Stimulated activated naive CD4-positive, alpha-beta T cell treated with Interleukin-2 at 50 U/mL for 16 hours (primary cell): Measurements from ENCODE around the gene SORBS1.

Experiments used
- DNase-seq: peaks from one replicate; lab custom pipeline; 2025; lab: John Stamatoyannopoulos, UW

SORBS1 gene

DNA sequence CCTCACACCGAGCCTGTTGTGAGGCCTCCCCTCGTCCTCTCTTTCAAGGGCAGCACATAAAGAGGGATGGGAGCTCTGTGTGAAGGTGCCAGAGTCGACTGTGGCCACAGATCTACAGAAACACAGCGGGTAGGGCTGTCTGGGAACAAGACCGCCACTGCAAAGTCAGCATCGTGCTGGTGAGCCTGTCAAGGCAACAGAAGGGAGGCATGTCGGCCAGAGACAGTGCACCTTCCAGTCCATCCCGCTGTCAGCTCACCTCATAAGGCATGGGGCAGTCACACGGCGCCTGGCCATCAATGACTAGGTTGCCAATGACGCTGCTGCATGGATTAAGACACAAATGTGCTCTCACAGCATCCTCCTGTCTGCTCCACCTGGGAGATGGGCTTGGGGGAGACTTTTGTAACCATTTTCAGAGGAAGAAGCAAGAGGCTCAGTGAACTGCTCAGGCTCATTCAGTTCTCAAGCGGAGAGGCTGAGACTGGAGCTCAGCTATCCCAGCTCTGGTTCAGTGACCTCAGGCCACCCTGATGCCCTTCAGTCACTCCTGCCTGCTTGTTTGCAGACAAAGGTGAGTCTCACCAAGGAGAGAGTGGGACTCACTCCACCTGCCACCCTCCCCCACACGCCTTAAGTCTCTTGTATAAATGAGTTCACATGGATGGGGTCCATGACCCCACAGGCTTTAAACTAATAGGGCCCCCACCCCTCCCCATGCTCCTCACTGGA is 125.5 kb downstream of the SORBS1 start:
- DNase-seq: no peak

DNA sequence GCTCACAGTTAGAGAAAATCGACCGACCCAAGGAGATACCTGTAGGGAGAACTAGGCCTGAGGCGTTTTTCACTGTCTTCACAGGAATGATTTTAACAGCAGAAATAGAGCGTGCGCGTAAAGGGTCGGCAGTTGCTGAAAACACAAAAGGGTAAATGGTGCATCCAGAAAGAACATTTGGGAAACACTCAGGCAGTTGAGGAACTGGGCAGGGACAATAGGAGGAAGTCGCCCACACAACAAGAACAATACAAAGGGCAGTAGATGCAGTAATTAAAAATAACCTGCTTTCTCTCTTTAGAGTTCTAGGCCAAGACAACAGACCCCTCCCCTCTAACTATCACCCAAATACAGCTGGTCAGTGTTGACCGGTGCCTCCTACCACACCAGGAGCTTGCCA is 126.6 kb downstream of the SORBS1 start:
- DNase-seq: no peak

DNA sequence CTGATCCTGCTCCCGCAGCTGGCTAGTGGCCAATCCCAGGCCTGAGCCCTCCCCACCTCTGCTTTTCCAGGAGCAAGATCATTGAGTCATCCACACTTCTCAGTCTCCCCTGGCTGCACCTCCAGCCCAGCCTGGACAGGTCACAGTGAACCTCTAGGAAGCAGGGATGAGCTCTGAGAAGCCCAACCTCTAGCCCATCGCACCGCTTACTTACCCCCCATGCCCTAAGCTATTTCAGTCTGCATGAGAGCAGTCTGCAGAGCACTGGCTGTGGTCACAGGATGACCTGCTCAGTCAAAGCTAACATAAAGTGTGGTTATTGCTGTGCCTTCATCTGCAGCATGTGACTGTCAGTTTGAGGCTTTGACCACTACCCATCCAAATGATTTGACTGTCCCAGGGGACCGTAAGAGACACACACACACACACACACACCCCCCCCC is 129.2 kb downstream of the SORBS1 start:
- DNase-seq: no peak

GRCh38 chr10:95430231-95430951 is 130.8 kb downstream of the SORBS1 start:
- no peak for DNase-seq

DNA sequence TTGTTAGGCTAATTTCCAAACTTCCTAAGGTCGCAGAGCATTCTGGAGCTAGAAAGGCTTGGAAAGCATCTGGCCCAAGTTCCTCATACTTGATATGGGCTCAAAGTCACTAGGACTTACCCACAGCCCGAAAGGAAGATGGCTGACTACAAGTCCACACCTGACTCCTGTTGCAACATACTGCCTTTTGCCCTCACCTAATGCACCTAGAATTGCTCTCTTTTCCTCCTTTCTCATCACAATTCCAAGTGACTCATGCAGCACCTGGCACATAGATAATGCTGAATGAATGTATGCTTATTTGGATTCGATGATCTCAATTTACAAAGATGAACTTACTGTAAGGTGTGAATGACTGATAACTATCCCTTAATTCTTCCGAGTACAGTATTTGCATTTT is 131.5 kb downstream of the SORBS1 start:
- DNase-seq: no peak

GRCh38 chr10:95428701-95429100 is 132.5 kb downstream of the SORBS1 start:
- no peak for DNase-seq

GRCh38 chr10:95426482-95426881 is 134.7 kb downstream of the SORBS1 start:
- DNase-seq: no peak

DNA sequence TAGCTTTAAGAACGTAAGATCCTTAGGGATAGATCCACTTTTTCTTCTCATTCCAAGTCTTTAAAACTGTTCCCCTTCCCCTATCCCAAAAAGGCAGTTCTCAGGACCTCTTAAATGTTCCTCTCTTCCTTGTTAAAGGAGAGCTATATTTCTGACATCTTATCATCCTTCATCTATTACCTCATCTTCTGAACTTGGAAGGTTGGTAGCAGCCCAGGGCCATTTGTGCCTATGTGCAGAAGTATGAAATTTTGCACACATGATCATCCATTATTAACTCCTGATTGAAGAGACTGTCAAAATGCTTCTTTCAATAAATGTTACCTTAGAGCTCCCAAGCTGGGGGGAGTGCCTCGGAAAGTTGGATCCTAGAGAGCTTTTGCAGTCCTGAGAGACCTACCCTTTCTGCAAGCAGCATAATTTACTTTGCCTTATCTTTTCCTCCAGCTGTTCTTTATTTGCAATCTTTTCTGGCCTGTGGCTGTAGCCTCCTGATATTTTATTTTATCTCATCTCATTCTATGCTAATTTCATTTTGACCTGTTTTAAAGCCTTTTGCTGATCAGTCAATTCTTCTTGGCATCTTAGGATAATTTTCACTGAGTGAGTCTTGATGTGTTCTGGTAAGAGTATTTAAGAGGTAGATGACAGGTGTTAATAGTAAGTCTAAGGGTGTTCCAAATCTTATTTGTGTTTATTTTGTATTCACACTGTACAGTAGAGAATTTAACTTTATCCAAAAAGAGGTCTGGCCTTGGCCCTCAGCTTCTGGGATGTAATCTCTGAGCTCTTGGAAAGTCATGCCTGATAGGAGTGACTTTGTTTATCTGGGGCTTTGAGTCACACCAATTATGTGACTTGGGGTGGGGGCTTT is 135.3 kb downstream of the SORBS1 start:
- DNase-seq: no peak

DNA sequence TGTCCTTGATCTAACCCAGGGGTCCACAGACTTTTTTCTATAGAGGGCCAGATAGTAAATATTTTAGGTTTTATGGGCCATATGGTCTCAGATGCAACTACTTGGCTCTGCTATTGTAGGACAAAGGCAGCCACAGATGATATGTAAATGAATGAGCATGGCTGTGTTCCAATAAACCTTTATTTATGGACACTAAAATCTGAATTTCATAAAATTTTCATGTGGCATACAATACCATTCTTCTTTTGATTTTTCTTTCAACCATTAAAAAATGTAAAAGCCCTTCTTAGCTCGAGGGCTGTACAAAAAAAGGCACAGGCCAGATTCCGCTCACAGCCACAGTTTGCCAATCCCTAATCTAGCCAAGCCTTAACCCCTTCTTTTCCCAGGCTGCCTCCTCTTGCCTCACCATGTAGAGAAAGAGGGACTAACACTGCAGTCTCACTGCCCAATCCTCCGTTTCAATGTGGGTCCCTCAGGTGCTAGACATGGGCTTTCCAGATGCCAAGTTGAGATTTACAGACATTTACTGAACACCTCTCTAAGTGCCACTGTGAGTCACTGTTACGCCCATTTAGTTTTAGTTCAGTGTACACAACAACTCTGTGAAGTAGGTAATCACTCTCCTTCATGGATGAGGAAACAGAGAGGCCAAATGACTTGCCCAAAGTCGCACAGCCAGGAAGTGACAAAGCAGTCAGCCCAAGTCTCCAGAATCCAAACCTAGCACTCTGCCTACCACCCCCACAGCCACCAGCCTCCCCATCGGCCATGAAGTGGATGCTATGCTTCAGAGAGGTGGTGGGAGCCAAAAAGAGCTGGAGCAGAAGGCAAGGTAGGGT is 137.8 kb downstream of the SORBS1 start:
- DNase-seq: no peak

DNA sequence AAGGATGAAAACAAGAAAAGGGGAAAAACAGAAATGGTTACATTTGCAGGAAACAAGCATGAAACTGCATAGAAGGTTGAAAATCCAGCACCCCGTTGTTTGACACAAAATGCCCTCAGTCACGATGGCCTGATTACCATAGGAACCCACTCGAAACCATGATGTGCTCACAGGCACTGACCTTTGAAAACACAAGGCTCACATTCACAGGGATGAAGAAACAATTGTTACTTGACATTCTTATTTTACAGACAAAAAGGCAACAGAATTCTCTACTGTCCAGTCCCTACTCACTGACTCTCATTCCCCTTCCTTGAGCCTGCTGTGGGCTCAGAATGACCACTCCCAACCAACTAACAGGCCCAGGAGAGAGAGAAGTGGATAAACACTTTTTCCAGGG is 138.9 kb downstream of the SORBS1 start:
- DNase-seq: no peak

DNA sequence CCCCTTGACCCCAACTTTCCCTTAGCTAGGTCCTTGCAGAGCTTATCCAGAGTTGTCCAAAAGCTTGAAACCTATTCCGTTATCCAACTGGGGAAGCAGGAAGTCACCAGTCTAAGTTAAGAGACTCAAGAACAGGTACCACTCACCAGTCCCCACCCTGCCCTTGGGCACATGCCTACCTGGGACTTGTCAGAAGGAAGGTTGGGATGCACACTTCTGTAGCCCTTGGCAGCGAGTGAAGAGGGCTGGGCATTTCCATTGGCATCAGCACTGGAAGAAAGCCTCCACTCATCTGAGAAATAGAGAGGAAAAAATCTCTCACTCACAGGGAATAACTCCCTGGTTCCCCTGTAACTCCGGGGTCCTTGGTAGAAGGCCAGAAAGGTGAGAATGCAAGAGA is 139.4 kb downstream of the SORBS1 start:
- DNase-seq: no peak

DNA sequence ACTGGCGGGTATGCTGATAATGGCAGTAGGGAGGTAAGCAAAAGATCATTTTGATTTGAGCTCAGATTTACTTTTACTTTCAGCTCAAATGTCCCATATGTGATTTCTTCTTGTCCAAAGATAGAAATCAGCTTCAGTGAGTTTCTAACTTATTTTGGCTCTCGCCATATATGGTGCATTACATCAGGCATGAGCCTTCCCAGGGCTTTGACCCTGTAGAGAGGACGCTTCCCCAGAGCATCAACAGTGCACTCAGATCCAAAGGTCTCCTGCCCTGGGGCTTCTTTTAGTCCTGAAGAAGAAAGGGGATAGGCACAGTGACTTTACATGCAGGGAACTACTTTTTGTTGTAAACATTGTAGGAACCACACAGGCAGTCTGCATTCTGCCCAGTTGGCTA is 141.8 kb downstream of the SORBS1 start:
- DNase-seq: no peak

- DNase-seq: no peak
Observed at GRCh38 chr10:95416973-95417372, 144.2 kb downstream of the SORBS1 start.

- DNase-seq: no peak
Observed at GRCh38 chr10:95416270-95416669, 144.9 kb downstream of the SORBS1 start.

DNA sequence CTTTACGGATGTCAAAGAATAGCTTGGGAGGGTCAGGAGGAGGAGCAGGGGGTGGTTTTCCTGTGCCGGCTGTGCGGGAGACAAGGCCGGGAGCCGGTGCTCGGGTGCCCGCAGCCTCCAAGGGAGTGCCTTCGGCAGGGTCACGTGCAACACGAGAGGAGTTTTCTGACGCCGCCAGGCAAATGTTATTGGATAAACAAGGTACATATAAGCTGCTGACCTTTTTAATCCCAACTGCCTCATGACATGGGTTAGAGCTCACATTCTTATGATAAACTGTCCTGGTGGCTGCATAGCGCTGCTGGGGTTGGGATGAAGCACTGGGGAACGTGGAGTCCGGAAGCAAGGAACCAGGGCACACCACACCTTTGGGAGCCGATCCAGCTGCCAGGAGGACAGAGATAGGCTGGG is 145.5 kb downstream of the SORBS1 start:
- DNase-seq: no peak

DNA sequence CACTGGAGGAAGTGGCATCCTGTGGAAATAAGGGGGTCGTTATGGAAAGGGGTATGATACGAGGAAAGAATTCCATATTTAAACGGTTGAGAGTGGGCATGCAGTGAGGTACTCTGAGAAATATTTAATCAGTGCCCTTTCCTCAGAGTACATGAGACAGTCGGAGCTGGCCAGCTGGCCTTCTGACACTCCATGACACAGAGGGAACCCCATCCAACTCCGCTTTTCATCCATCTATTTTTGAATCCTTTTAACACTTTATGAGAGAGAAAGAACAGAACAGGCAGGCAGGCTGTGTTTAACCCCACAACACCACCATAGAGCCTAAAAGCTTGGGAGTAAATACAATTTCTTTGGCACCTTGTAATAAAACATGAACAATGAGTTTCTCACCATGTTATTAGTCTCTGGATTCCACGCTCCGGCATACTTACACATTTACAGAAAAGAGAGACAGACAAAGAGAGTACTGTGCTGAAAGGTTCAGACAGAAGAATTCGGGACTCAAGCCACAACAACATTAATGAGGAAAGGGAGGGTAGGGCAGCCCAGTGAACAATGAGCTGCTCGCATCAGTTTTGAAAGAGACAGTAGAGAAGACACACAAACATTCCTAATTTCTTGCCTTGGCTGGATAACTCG is 146.2 kb downstream of the SORBS1 start:
- DNase-seq: no peak

- no peak for DNase-seq
Observed at GRCh38 chr10:95414016-95414830, 146.9 kb downstream of the SORBS1 start.

- no peak for DNase-seq
Observed at GRCh38 chr10:95413588-95413987, 147.6 kb downstream of the SORBS1 start.

- DNase-seq: no peak
Observed at GRCh38 chr10:95411635-95412034, 149.5 kb downstream of the SORBS1 start.
